ENCODE measurements around the gene APOA5. TPM values are rescaled to one million over a fixed set of nuclear protein-coding genes. Genes with fewer than 3 reads are reported as not detected.

Gene APOA5
- polyA plus RNA-seq, 1 of the 3 experiments (the other 2 are of a cell fraction) = not detected

DNA sequence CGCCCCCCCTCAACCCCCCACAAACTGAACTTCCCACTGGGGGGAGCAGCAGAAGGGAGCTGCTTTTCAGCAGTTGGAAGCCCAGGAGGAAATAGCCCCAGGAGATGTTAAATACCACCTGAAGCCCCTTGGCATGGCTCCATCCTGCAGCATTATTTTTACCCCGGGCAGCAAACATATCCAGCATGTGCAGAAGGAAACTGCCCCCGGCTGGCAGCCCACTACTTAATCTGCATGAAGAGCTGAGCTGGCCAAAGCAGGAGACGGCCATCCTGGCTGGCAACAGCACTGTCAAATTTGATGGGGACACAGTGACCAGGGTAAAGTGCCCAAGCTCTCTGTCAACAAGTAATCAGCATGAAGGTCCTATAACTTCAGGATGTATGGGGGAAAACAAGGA is 50.9 kb downstream of the APOA5 start:
- no peaks in the 10 kb centered on the region for H3K27me3 ChIP-seq (ENCODE audit: insufficient read depth)
- H3K9me3 ChIP-seq = no peaks in the 10 kb centered on the region
- H3K4me3 ChIP-seq (ENCODE audit: low read depth in 2 of 2, low read length in 1 of 2) = no peak overlapping the region
- ChIA-PET POLR2A (no interaction called here), CTCF (interaction anchor here (0.8 to 4.9 kb wide), 3 partner anchors 11 to 18 kb away, joined by 4 to 91 read pairs (median 4); no protein-coding TSS in a partner anchor)
- no peak overlapping the region for H2AFZ ChIP-seq (ENCODE audit: low read depth)
- H3K27ac ChIP-seq (ENCODE audit: low read depth in 2 of 2, low read length in 1 of 2) = no peak overlapping the region
- no peaks in the 10 kb centered on the region for H3K9me2 ChIP-seq
- no peak overlapping the region for H3K9ac ChIP-seq
- no peaks in the 10 kb centered on the region for H4K20me1 ChIP-seq (ENCODE audit: insufficient read depth)
- H3K4me2 ChIP-seq = no peak overlapping the region
- TF ChIP-seq RFX5 (IDR thresholded peaks at IDR 0.05; ENCODE audit: low read length) = no peak
- no peak for TF ChIP-seq MEF2A (IDR thresholded peaks at IDR 0.05; ENCODE audit: borderline replicate concordance, low read depth)
- TF ChIP-seq GABPA (IDR thresholded peaks at IDR 0.05; ENCODE audit: low read depth) = no peak
- no peak for TF ChIP-seq TEAD4 (IDR thresholded peaks at IDR 0.05; ENCODE audit: borderline replicate concordance, insufficient read depth)
- TF ChIP-seq NRF1 (IDR thresholded peaks at IDR 0.05; ENCODE audit: low read depth, low read length) = no peak
- TF ChIP-seq CTCF (IDR thresholded peaks at IDR 0.05) = no peak
- no peak for TF ChIP-seq GATA2 (CRISPR knock-in tag; IDR thresholded peaks at IDR 0.05)
- no peak for TF ChIP-seq CHD2 (IDR thresholded peaks at IDR 0.05; ENCODE audit: low read length, partially characterized antibody)
- no peak for TF ChIP-seq RCOR1 (IDR thresholded peaks at IDR 0.05; ENCODE audit: low read length)
- no peak for TF ChIP-seq REST (IDR thresholded peaks at IDR 0.05; ENCODE audit: low read depth, low read length)
- no peak for TF ChIP-seq TCF12 (IDR thresholded peaks at IDR 0.05)
- no peak for TF ChIP-seq EZH2phosphoT487 (IDR thresholded peaks at IDR 0.05; ENCODE audit: borderline replicate concordance, low read depth)
- no peak for TF ChIP-seq FOXJ3 (CRISPR knock-in tag; IDR thresholded peaks at IDR 0.05)
- TF ChIP-seq SIN3A (IDR thresholded peaks at IDR 0.05; ENCODE audit: borderline replicate concordance, low read depth, low read length) = no peak
- TF ChIP-seq POLR2AphosphoS5 (IDR thresholded peaks at IDR 0.05; ENCODE audit: low read depth, low read length) = no peak
- TF ChIP-seq IRF3 (IDR thresholded peaks at IDR 0.05; ENCODE audit: low read depth, low read length) = no peak
- TF ChIP-seq FOSL2 (IDR thresholded peaks at IDR 0.05; ENCODE audit: borderline replicate concordance, low read depth) = no peak
- TF ChIP-seq ELF1 (IDR thresholded peaks at IDR 0.05) = no peak
- TF ChIP-seq RAD21 (IDR thresholded peaks at IDR 0.05; ENCODE audit: low read length) = no peak
- peaks cover 24% of the 10 kb centered on the region for H3F3A ChIP-seq (replicated peaks; ENCODE audit: insufficient read depth)
- no peaks in the 10 kb centered on the region for H3K79me2 ChIP-seq (ENCODE audit: insufficient read depth)
- peaks cover 2 to 8% of the 10 kb centered on the region in 2 experiments; a peak in 2 of 4 replicates for H3K4me1 ChIP-seq (ENCODE audit: control insufficient read depth in 1 of 2, insufficient read depth in 2 of 2, low read depth in 1 of 2, low read length in 1 of 2)
- WGBS (ENCODE audit: low lambda C conversion rate) = 59% methylated on average over 4 of the region's 4 CpGs
- DNase-seq = no peak
- peaks cover 2 to 4% of the 10 kb centered on the region in 2 experiments for H3K36me3 ChIP-seq (replicated peaks in 1 of 2; ENCODE audit: control insufficient read depth in 1 of 2, insufficient read depth in 2 of 2, low read length in 1 of 2)

Other genes starting within 250 kb of the APOA5 start
- gene BUD13, start 18.9 kb downstream of the APOA5 start, polyA plus RNA-seq (2012; rRNA removed) = 15.5 and 15.9 TPM in 2 replicates
- 52.4 and 69.2 TPM in 2 replicates for gene ZPR1, start 3.9 kb downstream of the APOA5 start, polyA plus RNA-seq (2012; rRNA removed)
- not detected in 2 replicates for gene APOA4, start 31.4 kb upstream of the APOA5 start, polyA plus RNA-seq (2012; rRNA removed)
- gene APOC3, start 38.0 kb upstream of the APOA5 start, polyA plus RNA-seq (2012; rRNA removed) = not detected in 2 replicates
- gene APOA1, start 45.7 kb upstream of the APOA5 start, polyA plus RNA-seq (2012; rRNA removed) = 0.20 TPM in 1 of 2 replicates, not detected in the other